MCF 10A (cell line): ENCODE data around the gene DGCR8. TPM values are rescaled to one million over a fixed set of nuclear protein-coding genes. Genes with fewer than 3 reads are reported as not detected.

Experiments used
- BruUV-seq: library from RNA; stranded (reverse); fragments of 400-500 nt; replicated peaks from 2 replicates; lab custom pipeline; 2021; lab: Mats Ljungman, UMichigan
- CTCF ChIA-PET: fragments of 300-600 bp; sonication (Branson Sonifier 250); formaldehyde crosslinking; extraction: SDS; loops from one replicate; lab custom pipeline; 2021; ENCODE audit warnings: antibody characterized with exemption, inconsistent platforms; lab: Yijun Ruan, JAX
- POLR2A ChIA-PET: fragments of 300-600, 350-650 bp; sonication (Branson Sonifier 250); formaldehyde crosslinking; extraction: SDS; loops from one replicate; lab custom pipeline; 2020; ENCODE audit warnings: antibody characterized with exemption, inconsistent platforms; lab: Yijun Ruan, JAX
- DNase-seq: peaks from one replicate; pipeline ENCODE4 v3.0.0-alpha.2; 2018; ENCODE audit not compliant: unreplicated experiment
- H3K27ac Mint-ChIP-seq: one replicate; pipeline ENCODE4 v1.8.0; 2022; ENCODE audit warnings: mild to moderate bottlenecking, low read depth, mixed read lengths; ENCODE audit not compliant: unreplicated experiment
- H3K27me3 Mint-ChIP-seq: one replicate; pipeline ENCODE4 v1.8.0; 2022; ENCODE audit warnings: mixed read lengths; ENCODE audit not compliant: insufficient read depth, unreplicated experiment
- H3K36me3 Mint-ChIP-seq: one replicate; pipeline ENCODE4 v1.8.0; 2022; ENCODE audit warnings: mild to moderate bottlenecking, moderate library complexity, mixed read lengths; ENCODE audit not compliant: insufficient read depth, unreplicated experiment
- H3K4me1 Mint-ChIP-seq: one replicate; pipeline ENCODE4 v1.8.0; 2022; ENCODE audit warnings: mixed read lengths; ENCODE audit not compliant: insufficient read depth, unreplicated experiment
- H3K4me3 Mint-ChIP-seq: one replicate; pipeline ENCODE4 v1.8.0; 2022; ENCODE audit warnings: mild to moderate bottlenecking, moderate library complexity, mixed read lengths; ENCODE audit not compliant: unreplicated experiment
- H3K9me3 Mint-ChIP-seq: one replicate; pipeline ENCODE4 v1.8.0; 2022; ENCODE audit warnings: mixed read lengths; ENCODE audit not compliant: unreplicated experiment
- intact Hi-C: fragments of 100-400 bp; cut with micrococcal nuclease; formaldehyde crosslinking; loops from 2 replicates; pipeline ENCODE4 v1.14.1; 2022
- total RNA-seq: library from RNA; stranded (reverse); gene quantifications from 2 replicates; pipeline ENCODE4 v1.2.3, GENCODE V29; 2022
- TF ChIP-seq, protein P1 (sequence below): fragments of 200-600 bp; IDR thresholded peaks from one replicate; pipeline ENCODE4 v1.8.0; 2022; ENCODE audit warnings: antibody characterized with exemption, mild to moderate bottlenecking; ENCODE audit not compliant: unreplicated experiment

Gene DGCR8
- total RNA-seq, 1 experiment from 2014 or later: 40.8 TPM

- intact Hi-C loops: no loop called here
- ChIA-PET CTCF (interaction anchor here (0.5 to 1.7 kb wide), 2 partner anchors 12 to 405 kb away, joined by 3 read pairs; no protein-coding TSS in a partner anchor), POLR2A (interaction anchor here (0.5 to 1.1 kb wide), 2 partner anchors 19 to 26 kb away, joined by 4 to 6 read pairs; partner anchors contain the start of gene TANGO2)
- Mint-ChIP-seq H3K9me3 (no peaks in the 10 kb centered on the region), H3K4me3 (no peak overlapping the region), H3K36me3 (peaks cover 17% of the 10 kb centered on the region), H3K27ac (no peak overlapping the region), H3K27me3 (no peaks in the 10 kb centered on the region), H3K4me1 (no peaks in the 10 kb centered on the region)
- no TSS peak for BruUV-seq
- TF ChIP-seq, protein P1, sequence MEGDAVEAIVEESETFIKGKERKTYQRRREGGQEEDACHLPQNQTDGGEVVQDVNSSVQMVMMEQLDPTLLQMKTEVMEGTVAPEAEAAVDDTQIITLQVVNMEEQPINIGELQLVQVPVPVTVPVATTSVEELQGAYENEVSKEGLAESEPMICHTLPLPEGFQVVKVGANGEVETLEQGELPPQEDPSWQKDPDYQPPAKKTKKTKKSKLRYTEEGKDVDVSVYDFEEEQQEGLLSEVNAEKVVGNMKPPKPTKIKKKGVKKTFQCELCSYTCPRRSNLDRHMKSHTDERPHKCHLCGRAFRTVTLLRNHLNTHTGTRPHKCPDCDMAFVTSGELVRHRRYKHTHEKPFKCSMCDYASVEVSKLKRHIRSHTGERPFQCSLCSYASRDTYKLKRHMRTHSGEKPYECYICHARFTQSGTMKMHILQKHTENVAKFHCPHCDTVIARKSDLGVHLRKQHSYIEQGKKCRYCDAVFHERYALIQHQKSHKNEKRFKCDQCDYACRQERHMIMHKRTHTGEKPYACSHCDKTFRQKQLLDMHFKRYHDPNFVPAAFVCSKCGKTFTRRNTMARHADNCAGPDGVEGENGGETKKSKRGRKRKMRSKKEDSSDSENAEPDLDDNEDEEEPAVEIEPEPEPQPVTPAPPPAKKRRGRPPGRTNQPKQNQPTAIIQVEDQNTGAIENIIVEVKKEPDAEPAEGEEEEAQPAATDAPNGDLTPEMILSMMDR: no peak
- DNase-seq: no peak
Measured at GRCh38 chr22:20040327-20041200, 39.5 kb upstream of the DGCR8 start.

GRCh38 chr22:20043057-20043996 lies 36.7 kb upstream of the DGCR8 start:
- Mint-ChIP-seq H3K9me3 (no peaks in the 10 kb centered on the region), H3K36me3 (no peaks in the 10 kb centered on the region), H3K4me3 (no peak overlapping the region), H3K27me3 (no peaks in the 10 kb centered on the region), H3K27ac (no peak overlapping the region), H3K4me1 (no peaks in the 10 kb centered on the region)
- ChIA-PET CTCF (interaction anchor here (1.0 to 1.4 kb wide), 3 partner anchors 19 to 71 kb away, joined by 3 read pairs; no protein-coding TSS in a partner anchor), POLR2A (no interaction called here)
- no TSS peak for BruUV-seq
- intact Hi-C loops: no loop called here
- TF ChIP-seq, protein P1: no peak
- no peak for DNase-seq

GRCh38 chr22:20043997-20044342 lies 36.1 kb upstream of the DGCR8 start:
- ChIA-PET POLR2A (no interaction called here), CTCF (interaction anchor here (0.7 to 1.1 kb wide), 2 partner anchors 18 to 80 kb away, joined by 3 read pairs; no protein-coding TSS in a partner anchor)
- Mint-ChIP-seq H3K4me1 (no peaks in the 10 kb centered on the region), H3K36me3 (no peaks in the 10 kb centered on the region), H3K27ac (no peak overlapping the region), H3K27me3 (no peaks in the 10 kb centered on the region), H3K9me3 (no peaks in the 10 kb centered on the region), H3K4me3 (no peak overlapping the region)
- DNase-seq: no peak
- TF ChIP-seq, protein P1: no peak
- intact Hi-C loops: no loop called here
- BruUV-seq: no TSS peak
